ENCODE data around the gene DMD.

DMD gene

DNA sequence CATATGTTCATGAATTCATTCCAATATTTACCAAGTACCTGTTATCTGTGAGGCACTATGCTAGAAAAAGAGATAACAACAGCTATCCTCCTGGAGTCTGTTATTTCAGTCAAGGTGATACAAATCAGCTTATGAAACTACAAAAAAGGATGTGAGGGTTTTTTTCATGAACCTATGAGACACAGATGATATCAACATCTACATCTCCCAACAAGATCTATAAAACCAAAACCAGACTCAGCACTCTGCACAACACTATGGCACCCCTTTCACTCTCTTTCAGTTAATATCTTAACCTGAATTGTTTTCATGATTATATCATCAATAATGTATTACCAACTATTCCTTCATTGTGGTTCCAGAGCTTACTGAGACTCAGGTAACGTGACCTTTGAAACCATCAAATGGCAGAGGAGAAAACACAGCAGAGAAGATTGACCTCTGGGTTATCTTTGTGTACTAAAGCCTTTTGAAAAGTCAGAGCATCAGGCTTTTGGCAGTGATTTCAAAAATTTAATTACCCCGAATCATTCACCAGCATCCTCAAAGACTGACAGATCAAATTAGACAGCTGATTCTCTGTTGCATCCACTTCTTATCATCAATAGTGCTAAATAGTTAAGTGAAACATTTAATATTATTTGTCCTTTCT is 1894.9 kb downstream of the DMD start:
- DNase-seq: no peak

DNA sequence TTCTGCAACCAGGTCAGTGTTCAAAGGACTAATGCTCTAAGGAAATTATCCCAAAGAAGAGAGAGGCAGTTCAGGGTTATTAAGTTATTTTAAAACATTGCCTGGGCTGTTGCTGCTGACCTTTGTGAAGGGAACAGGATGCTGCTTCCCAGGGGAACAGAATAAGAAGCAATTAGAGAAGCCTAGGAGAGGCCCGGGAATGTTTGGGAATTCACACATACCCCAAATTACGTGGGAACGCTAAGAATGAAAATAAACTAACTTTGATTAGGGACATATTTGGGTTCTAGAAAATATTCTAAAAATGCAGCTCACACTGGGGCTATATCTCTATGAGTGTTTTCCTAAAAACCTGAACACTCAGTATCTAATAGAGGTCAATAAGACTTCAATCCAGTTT is 1896.4 kb downstream of the DMD start:
- DNase-seq: no peak

DNA sequence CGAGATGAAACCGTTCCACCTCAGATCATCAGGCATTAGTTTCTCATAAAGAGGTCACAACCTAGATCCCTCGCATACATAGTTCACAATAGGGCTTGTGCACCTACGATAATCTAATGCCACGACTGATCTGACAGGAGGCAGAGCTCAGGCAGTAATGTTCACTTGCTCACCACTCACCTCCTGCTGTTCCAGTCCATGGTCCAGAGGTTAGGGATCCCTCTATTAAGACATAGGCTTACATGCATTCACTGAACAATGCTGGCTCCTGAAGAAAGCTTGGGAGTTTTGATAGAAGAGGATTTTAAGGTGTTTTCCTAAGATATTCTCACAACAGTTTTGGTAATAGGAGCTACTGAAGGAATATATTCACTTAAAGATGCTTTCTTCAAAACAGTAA is 1903.4 kb downstream of the DMD start:
- no peak for DNase-seq

DNA sequence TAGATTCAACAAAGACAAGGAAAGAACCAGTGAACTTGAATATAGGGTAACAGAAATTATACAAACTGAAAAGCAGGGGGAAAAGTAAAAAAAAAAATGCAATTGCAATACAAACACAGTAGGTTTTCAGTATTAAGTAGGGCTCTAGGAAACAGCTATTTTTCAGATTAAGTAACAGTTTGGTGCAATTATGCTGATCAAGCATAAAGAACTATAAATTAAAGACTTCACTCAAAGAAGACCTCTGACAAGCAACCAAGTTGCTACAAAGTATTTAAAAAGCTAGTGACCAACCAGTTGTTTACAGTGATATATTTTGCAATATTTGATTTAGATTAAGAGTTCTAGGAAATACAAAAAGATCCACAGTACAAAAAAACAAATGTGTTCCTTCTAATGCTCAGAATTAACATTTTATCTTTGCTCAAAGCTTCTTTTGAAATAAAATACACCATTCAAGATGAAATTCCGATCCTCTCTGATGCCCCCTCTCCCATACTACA is 1908.7 kb downstream of the DMD start:
- no peak for DNase-seq

DNA sequence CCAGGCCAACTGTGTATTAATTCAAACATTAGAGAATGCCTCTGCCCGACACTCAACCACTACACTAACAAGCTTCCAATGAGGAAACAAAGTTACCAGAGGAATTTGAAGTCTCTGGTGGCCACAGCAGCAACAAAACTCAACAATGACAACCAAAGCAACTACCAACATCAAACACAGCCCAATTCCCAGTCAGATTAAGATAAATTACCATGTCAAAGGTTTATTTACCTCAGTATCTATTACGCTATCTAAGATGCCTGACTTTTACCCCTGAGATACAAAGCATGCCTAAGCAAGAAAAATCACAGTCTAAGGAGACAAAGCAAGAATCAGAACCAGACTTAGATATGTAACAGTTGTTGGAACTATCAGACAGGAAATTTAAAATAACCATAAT is 1909.4 kb downstream of the DMD start:
- DNase-seq: no peak

DNA sequence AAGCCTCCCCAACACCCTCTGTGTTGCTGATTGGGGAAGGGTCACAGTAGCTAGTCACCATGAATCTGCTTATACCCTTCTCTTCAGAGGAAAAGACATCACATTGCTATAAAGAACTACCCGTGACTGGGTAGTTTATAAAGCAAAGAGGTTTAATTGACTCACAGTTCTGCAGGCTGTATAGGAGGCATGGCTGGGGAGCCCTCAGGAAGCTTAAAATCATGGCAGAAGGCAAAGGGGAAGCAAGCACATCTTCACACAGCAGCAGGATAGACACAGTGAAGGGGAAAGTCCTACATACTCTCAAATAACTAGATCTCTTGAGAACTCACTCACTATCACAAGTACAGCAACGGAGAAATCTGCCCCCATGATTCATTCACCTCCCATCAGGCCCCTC is 1910.1 kb downstream of the DMD start:
- DNase-seq: no peak

DNA sequence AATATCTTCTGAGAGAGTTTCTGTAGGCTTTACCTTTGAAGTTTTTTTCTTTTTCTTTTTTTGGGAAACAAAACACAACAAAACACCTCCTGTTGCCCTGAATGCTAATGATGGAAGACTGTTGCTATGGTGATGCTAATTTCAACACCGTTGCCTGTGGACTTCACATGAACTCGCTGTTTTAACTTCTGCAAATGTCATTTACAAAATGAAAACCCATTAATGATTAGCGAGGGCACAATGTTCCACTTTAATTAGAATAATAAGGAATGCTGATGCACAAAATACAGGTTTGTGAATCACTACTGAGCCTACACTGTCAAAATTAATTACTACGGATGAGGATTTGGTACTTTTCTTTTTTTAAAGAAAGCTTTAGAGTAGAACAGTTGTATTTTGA is 1912.4 kb downstream of the DMD start:
- DNase-seq: no peak

DNA sequence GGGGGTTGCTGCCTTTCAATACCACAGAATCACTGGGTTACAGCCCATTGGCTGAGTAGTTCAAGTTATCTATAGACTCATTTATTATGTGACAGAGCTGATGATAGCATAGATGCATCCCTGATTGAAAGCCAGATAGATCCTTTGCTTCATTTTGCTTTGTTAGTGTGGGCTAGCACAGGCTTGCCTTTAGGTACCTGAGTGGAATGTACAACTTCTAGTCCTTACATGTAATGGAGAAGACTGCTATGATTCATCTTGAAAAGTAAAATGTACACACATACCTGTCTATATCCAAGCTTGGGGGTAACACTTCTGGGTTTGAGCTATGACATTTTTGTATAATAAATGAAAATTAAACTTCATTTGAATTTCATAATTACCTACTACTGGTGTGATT is 1913.5 kb downstream of the DMD start:
- no peak for DNase-seq

DNA sequence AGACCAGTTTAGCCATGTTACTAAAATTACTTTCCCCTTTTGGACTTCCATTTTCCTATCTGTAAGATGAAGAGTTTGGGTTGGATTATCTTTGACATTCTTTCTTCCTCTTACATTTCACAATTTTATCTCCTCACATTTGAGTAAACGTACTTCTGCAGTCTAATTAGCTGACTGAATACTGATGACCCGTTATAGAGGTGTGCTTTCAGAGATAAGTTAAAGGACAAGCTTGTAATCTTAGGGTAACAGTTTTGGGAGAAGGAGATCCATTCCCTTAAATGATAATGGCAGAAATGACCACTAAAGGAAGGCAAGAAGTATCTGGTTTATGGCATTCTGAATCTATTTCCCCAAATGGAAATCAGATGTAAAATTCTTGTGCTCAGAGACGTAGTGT is 1916.9 kb downstream of the DMD start:
- DNase-seq: no peak

DNA sequence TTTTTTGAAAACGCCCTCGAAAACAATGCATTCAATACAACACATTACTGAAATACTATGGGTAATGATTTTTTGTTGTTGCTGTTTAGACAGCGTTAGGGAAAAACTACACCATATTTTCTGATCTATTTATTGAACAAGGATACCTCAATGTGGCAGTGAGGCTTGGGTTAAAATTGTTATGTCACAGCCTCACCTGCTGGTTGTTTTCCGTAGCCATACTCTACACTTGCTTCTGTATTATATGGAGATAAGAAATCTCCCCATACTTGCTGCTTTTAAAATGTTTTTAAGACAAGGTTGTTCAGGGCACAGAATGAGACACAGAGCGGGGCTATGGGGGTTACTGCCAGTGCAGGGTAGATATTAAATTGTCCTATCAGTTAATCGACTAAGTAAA is 1917.9 kb downstream of the DMD start:
- no peak for DNase-seq

DNA sequence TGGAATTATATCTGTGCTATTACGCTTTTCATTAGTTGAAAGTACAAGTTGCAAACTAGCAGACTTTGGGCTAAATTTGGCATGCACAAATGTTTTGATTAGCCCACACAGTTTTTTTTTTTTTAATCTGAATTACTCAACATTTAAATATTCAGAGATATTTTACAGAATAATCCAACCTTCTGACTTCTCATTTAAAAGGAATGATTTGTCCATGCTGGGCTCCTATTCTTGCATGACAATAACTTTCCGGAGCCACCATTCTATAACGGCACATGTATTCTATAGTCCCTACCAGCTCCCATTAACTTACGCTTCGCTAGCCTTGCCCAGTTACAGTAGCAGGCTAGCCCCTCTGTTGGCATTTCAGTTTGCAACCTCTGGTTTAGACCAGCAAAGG is 1920.2 kb downstream of the DMD start:
- DNase-seq: no peak

DNA sequence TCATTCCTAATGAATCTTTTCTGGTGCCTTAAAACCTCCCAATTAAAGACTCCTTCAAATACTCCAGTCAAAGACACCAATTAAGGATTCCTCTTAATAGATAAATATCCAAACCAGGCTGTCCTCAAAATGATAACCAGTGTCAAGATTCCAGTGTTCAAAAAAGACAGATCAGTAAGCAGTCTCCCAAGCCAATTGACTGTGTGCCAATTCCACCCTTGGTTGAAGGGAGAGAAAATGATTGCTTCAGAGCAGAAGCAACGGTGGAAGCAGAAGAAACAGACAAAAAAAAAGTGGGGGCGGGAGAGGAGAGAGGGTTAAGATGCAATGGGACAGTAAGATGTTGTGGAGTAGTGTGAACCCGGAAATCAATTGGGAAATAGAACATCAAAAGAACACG is 1923.5 kb downstream of the DMD start:
- DNase-seq: no peak

DNA sequence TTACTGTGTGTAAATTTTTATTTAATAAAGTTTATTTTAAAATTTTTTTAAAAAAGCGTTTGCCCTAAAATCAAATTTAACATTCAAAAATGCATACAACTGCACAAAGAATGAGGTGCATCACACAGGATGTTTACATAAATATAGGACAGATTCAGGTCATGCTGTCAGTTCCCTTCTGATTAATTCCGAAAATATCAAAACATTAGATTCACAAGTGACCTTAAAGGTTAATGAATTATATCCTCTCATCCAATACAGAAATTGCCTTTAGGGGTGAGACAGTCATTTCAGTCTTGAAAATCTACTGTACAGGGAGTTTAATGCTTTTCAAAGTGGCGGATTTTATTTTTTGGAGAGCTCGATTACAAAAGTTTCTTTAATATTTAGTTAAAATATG is 1930.8 kb downstream of the DMD start:
- DNase-seq: no peak

DNA sequence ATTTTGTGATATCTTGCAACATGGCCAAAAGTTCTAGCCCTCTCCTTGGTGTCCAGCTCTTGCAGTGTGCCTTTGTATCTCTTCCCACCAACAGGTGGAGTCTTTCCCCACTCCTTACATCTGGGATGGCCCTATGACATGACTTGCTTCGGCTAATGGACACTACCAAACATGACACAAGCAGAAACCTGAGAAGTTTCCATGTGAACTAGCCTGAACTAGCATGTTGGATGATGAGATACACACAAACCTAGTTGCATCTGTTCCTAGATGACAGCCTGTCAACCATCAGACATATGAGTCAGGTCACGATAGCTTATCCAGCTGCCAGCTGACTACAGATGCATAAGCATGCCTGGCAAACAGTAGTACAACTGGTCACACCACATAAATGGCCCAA is 1932.0 kb downstream of the DMD start:
- no peak for DNase-seq

DNA sequence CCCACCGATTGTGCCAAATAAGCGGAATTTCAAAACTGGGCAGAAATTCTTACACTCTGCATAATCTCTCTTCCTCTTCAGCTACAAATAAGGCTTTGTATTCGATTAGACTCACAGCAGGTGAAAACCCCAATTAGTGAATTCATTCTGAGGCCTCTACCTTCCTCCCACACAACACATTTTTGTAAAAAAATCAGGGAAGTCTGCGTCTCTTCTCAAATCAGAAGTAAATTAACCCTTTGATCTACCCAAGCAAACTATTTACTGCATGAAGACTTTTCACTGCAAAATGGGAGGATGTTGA is 1938.9 kb downstream of the DMD start:
- no peak for DNase-seq

DNA sequence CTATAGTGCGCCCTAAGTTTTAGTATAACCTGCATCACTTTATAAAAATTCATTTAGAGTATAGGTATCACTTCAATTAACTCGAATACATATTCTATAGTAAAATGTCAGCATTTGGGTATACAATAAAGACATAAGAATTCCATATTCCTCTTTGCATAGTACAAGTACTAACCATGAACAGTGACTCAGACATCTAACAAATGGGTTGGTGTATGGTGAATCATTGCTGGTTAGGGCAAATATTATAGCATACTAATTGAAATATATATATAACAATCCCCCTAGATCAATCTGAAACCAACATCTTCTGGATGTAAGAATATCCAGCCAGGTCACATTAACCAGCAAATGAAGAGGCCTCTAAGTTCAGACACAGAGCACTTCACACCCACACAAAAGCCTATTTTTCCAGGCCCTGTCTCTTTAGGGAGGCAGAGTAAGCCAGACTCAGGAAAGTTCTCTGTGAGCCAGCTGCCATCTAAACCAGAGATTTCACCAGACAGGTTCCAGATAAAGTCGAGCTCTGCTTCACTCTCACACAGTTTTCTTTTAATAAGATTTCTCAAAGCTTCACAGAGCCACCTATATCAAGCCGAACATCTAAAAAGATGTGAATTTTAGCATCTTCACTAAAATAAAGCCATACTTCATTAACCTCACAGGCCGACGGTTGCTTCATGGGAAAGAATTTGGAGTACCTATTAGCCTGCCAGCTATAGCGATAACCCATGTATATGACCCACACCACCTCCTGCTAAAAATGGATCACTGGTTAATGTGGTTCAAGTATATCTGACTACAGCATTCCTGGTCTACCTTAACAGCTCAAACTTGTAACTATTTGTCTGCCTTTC is 1939.5 kb downstream of the DMD start:
- no peak for DNase-seq

DNA sequence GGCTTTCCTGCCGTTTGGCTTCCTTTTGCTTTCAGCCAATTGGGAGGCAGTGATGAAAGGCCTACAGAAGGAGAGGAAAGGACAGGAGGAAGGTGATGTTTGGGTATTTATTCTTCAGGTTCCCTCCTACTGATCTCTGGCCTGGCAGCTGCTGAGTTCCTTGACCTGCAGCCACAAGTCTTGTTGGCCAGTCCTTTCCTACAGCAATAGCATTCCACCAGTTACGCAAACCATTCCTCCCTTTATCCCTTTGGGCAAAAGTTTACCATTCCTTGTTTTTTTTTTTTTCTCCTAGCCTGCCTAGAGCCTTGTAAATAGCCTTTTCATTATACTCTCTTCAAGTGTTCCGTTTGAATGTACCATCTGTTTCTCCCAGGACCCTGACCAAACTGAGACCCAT is 1941.4 kb downstream of the DMD start:
- no peak for DNase-seq

DNA sequence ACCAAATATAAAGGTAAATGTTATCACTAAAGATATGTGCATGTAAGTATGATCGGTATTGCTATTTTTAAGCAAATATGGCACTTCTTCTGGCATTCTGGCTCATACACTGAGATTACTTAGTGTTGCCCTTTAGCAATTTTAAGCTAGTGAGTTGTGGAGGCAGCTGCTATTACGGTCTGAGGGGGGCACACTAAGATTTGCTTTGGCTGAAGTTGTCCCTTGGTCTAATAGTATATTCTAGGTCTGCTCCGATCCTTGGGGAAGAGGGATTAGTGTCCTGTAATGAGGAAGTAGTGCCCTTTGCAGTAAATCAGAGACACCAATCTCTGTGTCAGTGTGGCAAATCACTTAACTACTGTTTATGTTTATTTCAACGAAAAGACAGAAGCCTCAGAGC is 1943.0 kb downstream of the DMD start:
- DNase-seq: no peak

DNA sequence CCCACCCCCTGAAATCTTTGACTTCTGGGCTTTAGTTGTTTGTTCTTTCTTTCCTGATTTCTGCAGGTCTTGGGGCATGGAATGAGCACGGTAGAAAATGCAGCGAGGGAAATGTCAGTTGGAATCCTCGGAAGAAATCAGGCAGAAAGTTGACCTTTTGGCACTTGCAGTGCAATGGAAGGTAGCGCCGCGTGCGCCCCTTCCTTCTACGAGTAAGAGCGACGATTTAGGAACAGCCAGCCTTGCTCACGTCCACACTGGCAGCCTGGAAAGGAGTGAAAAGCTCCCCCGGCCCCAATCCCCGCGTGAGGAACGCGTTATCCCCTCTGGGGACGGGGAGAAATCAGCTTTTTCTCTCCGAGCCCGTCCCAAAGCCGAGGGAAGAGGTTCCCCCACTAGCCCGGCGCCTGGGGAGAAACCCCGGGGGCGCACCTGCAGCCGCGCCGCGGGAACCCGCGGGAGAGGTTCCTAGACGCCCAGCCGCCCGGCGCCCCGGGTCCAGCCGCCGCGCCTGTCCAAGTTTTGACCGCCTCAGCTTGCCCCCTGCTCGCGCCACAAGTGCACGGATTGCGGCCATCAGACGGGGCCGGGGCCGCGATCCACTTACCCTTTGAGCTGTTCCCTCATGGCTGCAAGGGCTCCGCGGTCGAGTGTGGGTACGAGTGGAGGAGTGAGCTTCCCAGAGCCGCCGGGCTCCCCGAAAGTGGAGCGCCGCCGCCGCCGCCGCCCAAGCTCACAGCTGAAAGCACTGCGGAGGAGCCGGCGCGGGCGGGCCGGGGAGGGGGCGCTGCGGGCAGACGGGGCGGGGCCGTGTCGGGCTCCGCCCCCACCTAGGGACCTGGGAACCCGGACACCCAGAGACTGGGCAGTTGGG is 1944.9 kb downstream of the DMD start:
- DNase-seq: no peak

DNA sequence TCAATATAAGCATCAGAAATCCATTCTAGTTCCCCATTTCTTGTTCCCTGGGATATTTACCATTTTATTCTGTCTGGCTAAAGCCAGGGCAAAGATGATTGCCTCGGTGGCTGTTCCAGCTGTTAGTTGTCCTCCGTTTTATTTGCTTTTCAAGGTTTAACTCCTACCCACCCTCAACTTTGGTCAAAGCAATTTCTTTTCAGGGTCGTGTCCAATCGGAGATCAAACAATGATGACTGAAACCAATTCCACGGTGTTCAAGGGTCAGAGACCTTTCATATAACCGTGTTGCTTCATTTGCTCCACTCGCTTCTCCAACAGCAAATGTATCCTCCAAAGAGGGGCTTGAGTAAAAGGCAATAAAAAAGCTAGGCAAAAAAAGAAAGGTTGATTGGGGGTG is 1946.0 kb downstream of the DMD start:
- no peak for DNase-seq

DNA sequence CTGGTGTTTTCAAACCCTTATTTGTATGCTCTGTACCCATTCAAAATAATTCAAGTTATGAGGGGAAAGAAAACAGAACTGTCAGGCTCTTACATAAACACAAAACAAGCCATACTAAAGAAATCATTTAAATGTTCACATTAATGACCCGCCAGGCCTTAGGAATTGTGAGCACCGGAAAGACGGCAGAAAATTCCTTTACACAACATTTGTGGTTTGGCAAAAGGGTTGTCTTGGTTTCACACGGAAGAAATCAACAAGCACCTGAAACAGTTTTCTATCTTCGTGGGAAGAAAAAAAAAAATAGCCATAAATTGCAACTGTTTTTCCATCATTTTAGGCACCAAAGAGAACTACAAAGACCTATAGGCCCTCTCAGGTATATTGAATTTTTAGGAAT is 1951.0 kb downstream of the DMD start:
- no peak for DNase-seq

DNA sequence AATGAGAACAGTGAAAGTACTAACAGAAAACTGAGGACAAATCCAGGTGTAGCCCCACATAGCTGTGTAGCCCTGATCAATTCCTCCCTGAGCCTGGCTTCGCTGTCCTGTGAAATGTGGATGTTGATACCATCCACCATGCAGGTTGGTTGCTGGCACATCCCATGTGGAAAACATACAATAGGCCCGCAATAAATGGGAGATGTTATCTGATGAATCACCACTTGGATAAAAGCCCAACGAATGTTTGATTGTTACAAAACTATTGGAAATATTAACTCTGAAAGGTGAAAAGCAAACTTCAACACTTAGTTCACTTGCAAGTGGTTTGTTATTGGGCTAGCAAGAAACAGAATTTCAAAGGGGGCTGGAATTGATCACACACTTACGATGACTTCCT is 1953.2 kb downstream of the DMD start:
- no peak for DNase-seq

DNA sequence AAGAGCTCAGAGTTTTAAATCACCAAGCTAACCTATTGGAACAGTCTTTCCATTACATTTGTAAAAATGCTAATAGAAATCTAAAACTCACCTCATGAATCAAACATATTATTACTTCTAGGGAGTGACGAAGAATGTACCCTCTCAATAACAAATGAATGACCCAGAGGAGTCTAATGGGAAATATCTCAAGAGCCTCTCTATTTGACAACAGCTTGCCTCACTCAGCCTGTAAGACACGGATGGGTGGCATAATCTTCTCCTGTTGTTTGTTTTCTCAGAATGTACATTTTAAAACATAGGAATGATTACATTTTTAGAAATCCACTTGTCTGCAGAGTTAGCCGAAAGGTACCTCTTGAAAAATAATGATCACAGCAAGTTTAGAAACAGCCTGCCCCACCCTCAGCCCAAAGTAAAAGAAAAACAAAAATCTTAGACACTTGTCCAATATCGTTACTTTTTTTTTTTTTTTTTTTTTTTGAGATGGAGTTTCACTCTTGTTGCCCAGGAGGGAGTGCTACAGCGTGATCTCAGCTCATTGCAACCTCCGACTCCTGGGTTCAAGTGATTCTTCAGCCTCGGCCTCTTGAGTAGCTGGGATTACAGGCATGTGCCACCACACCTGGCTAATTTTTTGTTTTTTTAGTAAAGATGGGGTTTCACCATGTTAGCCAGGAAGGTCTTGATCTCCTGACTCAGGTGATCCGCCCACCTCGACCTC is 1955.9 kb downstream of the DMD start:
- no peak for DNase-seq

All from stimulated activated CD4-positive, alpha-beta T cell treated with anti-CD3 and anti-CD28 coated beads, Interleukin-4, amount 100 ng/mL, for 24 hours (primary cell).